ENCODE data around the gene TNFSF12. TPM values are rescaled to one million over a fixed set of nuclear protein-coding genes. Genes with fewer than 3 reads are reported as not detected.

Gene TNFSF12
- total RNA-seq, 4 donors from 2014 or later, result 20.8 to 53.1 (median 31.5) TPM

- TF ChIP-seq, protein P1, sequence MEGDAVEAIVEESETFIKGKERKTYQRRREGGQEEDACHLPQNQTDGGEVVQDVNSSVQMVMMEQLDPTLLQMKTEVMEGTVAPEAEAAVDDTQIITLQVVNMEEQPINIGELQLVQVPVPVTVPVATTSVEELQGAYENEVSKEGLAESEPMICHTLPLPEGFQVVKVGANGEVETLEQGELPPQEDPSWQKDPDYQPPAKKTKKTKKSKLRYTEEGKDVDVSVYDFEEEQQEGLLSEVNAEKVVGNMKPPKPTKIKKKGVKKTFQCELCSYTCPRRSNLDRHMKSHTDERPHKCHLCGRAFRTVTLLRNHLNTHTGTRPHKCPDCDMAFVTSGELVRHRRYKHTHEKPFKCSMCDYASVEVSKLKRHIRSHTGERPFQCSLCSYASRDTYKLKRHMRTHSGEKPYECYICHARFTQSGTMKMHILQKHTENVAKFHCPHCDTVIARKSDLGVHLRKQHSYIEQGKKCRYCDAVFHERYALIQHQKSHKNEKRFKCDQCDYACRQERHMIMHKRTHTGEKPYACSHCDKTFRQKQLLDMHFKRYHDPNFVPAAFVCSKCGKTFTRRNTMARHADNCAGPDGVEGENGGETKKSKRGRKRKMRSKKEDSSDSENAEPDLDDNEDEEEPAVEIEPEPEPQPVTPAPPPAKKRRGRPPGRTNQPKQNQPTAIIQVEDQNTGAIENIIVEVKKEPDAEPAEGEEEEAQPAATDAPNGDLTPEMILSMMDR (IDR thresholded peaks at IDR 0.05), result no peak
- peak; percentile 62 to 77 (median 66) for TF ChIP-seq POLR2AphosphoS5 (IDR thresholded peaks at IDR 0.05)
- no peak for TF ChIP-seq EP300 (IDR thresholded peaks at IDR 0.05; ENCODE audit: low read depth)
- peak; percentile 62 for TF ChIP-seq POLR2A (IDR thresholded peaks at IDR 0.05)
- DNase-seq, result peak; percentile 93
- Histone ChIP-seq H3K4me3 (peak within 1 kb of the TSS; percentile 72 to 98 (median 83)), H3K9me3 (no peaks in the 10 kb centered on the region), H3K27me3 (no peaks in the 10 kb centered on the region), H3K4me1 (peaks cover 46 to 64% (median 60%) of the 10 kb centered on the region in 4 donors), H3K27ac (peak within 1 kb of the TSS; percentile 93 to 98 (median 98)), H3K36me3 (peaks cover 0 to 26% (median 9%) of the 10 kb centered on the region in 4 donors)
- intact Hi-C loops (cut with DNase I; ENCODE audit: low total_unique reads), result no loop called here
- in situ Hi-C loops (cut with MboI; ENCODE audit: low pct_ligation_motif_present in 1 of 4, low pct_unique_long_range_greater_than_20kb in 1 of 4, low sequenced_read_pairs in 3 of 4), result no loop called here
- WGBS, 2 donors (ENCODE audit: low coverage in 1 of 2), result 0% methylated on average over 66 of the region's 82 CpGs; no CpG with 5 or more reads in 1 of the 2 donors
Observed at GRCh38 chr17:7561589-7562207, 12.8 kb downstream of the TNFSF12 start, which contains the start of gene SENP3. Gene SENP3, plus strand, starts transcription at chr17:7561919. Its CDS starts 1,158 bp downstream, at chr17:7563077.

DNA sequence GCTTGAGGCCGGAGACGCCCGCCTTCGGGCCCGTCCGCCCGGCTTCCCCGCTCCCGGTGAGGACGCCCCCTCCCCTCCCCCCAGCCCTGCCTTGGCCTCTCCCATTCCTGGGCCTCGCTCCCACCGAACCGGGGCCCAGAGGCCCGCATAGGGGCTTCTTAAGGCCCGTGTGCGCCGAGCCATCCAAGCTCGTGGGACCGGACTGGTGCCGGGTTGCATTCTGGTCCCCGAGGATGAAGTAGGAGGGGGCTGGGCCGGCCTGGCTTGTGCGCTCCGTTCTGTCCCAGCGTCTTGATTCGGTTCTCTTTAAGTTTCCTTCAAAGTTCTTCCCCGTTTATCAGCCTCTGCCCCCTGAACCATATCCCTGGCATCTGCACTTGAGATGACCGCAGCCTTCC, 13.3 kb downstream of the TNFSF12 start:
- Histone ChIP-seq H3K4me3 (peak overlapping the region; percentile 72 to 98 (median 83)), H3K27me3 (no peaks in the 10 kb centered on the region), H3K9me3 (no peaks in the 10 kb centered on the region), H3K36me3 (peaks cover 0 to 26% (median 11%) of the 10 kb centered on the region in 4 donors), H3K27ac (peak overlapping the region; percentile 93 to 98 (median 98)), H3K4me1 (peaks cover 45 to 60% (median 56%) of the 10 kb centered on the region in 4 donors)
- TF ChIP-seq EP300 (IDR thresholded peaks at IDR 0.05; ENCODE audit: low read depth) (no peak), POLR2A (IDR thresholded peaks at IDR 0.05) (no peak), POLR2AphosphoS5 (IDR thresholded peaks at IDR 0.05) (no peak)
- TF ChIP-seq, protein P1 (IDR thresholded peaks at IDR 0.05), result no peak
- intact Hi-C loops (cut with DNase I; ENCODE audit: low total_unique reads) (no loop called here), in situ Hi-C loops (cut with MboI; ENCODE audit: low pct_ligation_motif_present in 1 of 4, low pct_unique_long_range_greater_than_20kb in 1 of 4, low sequenced_read_pairs in 3 of 4) (no loop called here)
- DNase-seq, result no peak
- 0% methylated on average over 28 of the region's 28 CpGs; no CpG with 5 or more reads in 1 of the 2 donors for WGBS, 2 donors (ENCODE audit: low coverage in 1 of 2)

GRCh38 chr17:7563115-7563869, 14.4 kb downstream of the TNFSF12 start:
- peaks cover 36 to 49% (median 47%) of the 10 kb centered on the region in 4 donors for H3K4me1 ChIP-seq
- peak overlapping the region in 1 of 4 donors; percentile 98 for H3K4me3 ChIP-seq
- peaks cover 0 to 26% (median 13%) of the 10 kb centered on the region in 4 donors for H3K36me3 ChIP-seq
- no peak for TF ChIP-seq EP300 (IDR thresholded peaks at IDR 0.05; ENCODE audit: low read depth)
- no peak for TF ChIP-seq POLR2A (IDR thresholded peaks at IDR 0.05)
- TF ChIP-seq POLR2AphosphoS5 (IDR thresholded peaks at IDR 0.05), result no peak
- TF ChIP-seq, protein P1 (IDR thresholded peaks at IDR 0.05), result no peak
- H3K27me3 ChIP-seq, result no peaks in the 10 kb centered on the region
- 90% methylated on average over 30 of the region's 30 CpGs; no CpG with 5 or more reads in 1 of the 2 donors for WGBS, 2 donors (ENCODE audit: low coverage in 1 of 2)
- no peaks in the 10 kb centered on the region for H3K9me3 ChIP-seq
- DNase-seq, result no peak
- peak overlapping the region in 1 of 4 donors; percentile 98 for H3K27ac ChIP-seq
- in situ Hi-C loops (cut with MboI; ENCODE audit: low pct_ligation_motif_present in 1 of 4, low pct_unique_long_range_greater_than_20kb in 1 of 4, low sequenced_read_pairs in 3 of 4) (no loop called here), intact Hi-C loops (cut with DNase I; ENCODE audit: low total_unique reads) (no loop called here)

GRCh38 chr17:7569571-7569970, 20.7 kb downstream of the TNFSF12 start:
- Histone ChIP-seq H3K27me3 (no peaks in the 10 kb centered on the region), H3K36me3 (peaks cover 0 to 47% (median 7%) of the 10 kb centered on the region in 4 donors), H3K4me1 (peaks cover 5 to 23% (median 11%) of the 10 kb centered on the region in 4 donors), H3K9me3 (no peaks in the 10 kb centered on the region), H3K4me3 (no peak overlapping the region), H3K27ac (no peak overlapping the region)
- intact Hi-C loops (cut with DNase I; ENCODE audit: low total_unique reads), result no loop called here
- 76 to 77% methylated on average over 5 of the region's 5 CpGs for WGBS, 2 donors (ENCODE audit: low coverage in 1 of 2)
- no peak for DNase-seq
- TF ChIP-seq POLR2A (IDR thresholded peaks at IDR 0.05) (no peak), EP300 (IDR thresholded peaks at IDR 0.05; ENCODE audit: low read depth) (no peak), POLR2AphosphoS5 (IDR thresholded peaks at IDR 0.05) (no peak)
- TF ChIP-seq, protein P1 (IDR thresholded peaks at IDR 0.05), result no peak
- in situ Hi-C loops (cut with MboI; ENCODE audit: low pct_ligation_motif_present in 1 of 4, low pct_unique_long_range_greater_than_20kb in 1 of 4, low sequenced_read_pairs in 3 of 4), result no loop called here

All from transverse colon (tissue), 4 donors.